GM12878 (cell line): ENCODE data around the gene UGT1A8. TPM values are rescaled to one million over a fixed set of nuclear protein-coding genes. Genes with fewer than 3 reads are reported as not detected.

Source experiments
- ATAC-seq: fragments of 200-7000 bp; cut with Tn5 transposase; 3 replicates; pipeline ENCODE4 v1.9.1; 2020; ENCODE audit warnings: mild to moderate bottlenecking, moderate library complexity
- BruUV-seq: library from RNA; stranded (reverse); fragments of 400-500 nt; replicated peaks from 2 replicates; lab custom pipeline; 2021; lab: Mats Ljungman, UMichigan
- CTCF ChIA-PET: fragments of 300-600 bp; sonication (Branson Sonifier 250); formaldehyde crosslinking; extraction: SDS; loops from one replicate; lab custom pipeline; 2021; ENCODE audit warnings: inconsistent platforms; lab: Yijun Ruan, JAX
- POLR2A ChIA-PET: fragments of 350-600 bp; formaldehyde crosslinking; extraction: SDS; loops from one replicate; lab custom pipeline; 2021; ENCODE audit warnings: inconsistent platforms; lab: Charles Lee
- RAD21 ChIA-PET: fragments of 300-600 bp; sonication (Branson Sonifier 250); formaldehyde crosslinking; loops from one replicate; lab custom pipeline; 2023; ENCODE audit warnings: antibody characterized with exemption; ENCODE audit not compliant: unreplicated experiment; lab: Charles Lee
- SMC1A ChIA-PET: fragments of 300-600 bp; sonication (Branson Sonifier 250); formaldehyde crosslinking; loops from one replicate; lab custom pipeline; 2023; ENCODE audit not compliant: unreplicated experiment, uncharacterized antibody; lab: Charles Lee
- DNase-seq: peaks from one replicate; pipeline ENCODE4 v3.0.0-alpha.2; 2011; ENCODE audit warnings: low read depth, low spot score
- FAIRE-seq: peaks from 3 replicates; lab custom pipeline; 2011; peaks lifted over from hg19 to GRCh38; lab: Jason Lieb, UNC
- H2AFZ ChIP-seq: 2 replicates; pipeline ENCODE4 v1.6.0; 2011; ENCODE audit warnings: low read depth, low read length, control low read depth; ENCODE audit not compliant: control insufficient read depth
- H3K27ac ChIP-seq: 2 replicates; pipeline ENCODE4 v1.5.1; 2011; ENCODE audit warnings: control low read depth; ENCODE audit not compliant: control insufficient read depth, insufficient read depth
- H3K27me3 ChIP-seq, 2 experiments: replicated peaks in 1 of 2; 2 replicates each; pipeline versions ENCODE4 v1.6.0 to v1.6.1; 2011; ENCODE audit warnings: low read length in 1 of 2; ENCODE audit not compliant: control insufficient read depth in 2 of 2, insufficient read depth in 2 of 2
- H3K36me3 ChIP-seq, 2 experiments: 2 replicates each; pipeline ENCODE4 v1.5.1; 2011; ENCODE audit warnings: low read length in 1 of 2; ENCODE audit not compliant: control insufficient read depth in 2 of 2, insufficient read depth in 2 of 2
- H3K4me1 ChIP-seq: 2 replicates; pipeline ENCODE4 v1.6.1; 2011; ENCODE audit warnings: mild to moderate bottlenecking, low read length, moderate library complexity, mixed read lengths; ENCODE audit not compliant: control insufficient read depth, insufficient read depth
- H3K4me2 ChIP-seq: 2 replicates; pipeline ENCODE4 v1.6.0; 2011; ENCODE audit warnings: control low read depth; ENCODE audit not compliant: control insufficient read depth, insufficient read depth
- H3K4me3 ChIP-seq: fragments of 200-600 bp; sonication (generic); 2 replicates; pipeline ENCODE4 v1.5.1; 2016
- H3K79me2 ChIP-seq: 2 replicates; pipeline ENCODE4 v1.6.0; 2011; ENCODE audit warnings: low read length; ENCODE audit not compliant: control insufficient read depth, insufficient read depth
- H3K9ac ChIP-seq: 2 replicates; pipeline ENCODE4 v1.8.0; 2011; ENCODE audit warnings: low read length, control low read depth, mixed read lengths; ENCODE audit not compliant: control insufficient read depth, insufficient read depth
- H3K9me3 ChIP-seq: replicated peaks from 3 replicates; pipeline ENCODE4 v1.5.1; 2011; ENCODE audit warnings: mild to moderate bottlenecking, low read length; ENCODE audit not compliant: control insufficient read depth, insufficient read depth
- H4K20me1 ChIP-seq: 2 replicates; pipeline ENCODE4 v1.6.0; 2011; ENCODE audit not compliant: control insufficient read depth, insufficient read depth
- BHLHE40 ChIP-seq, 2 experiments: fragments of 450-650 bp in 1 of 2; IDR thresholded peaks; 2 replicates each; pipeline ENCODE4 v1.6.1; 2011 to 2017; ENCODE audit warnings: low read depth in 2 of 2, borderline replicate concordance in 1 of 2, improper control_type of control experiment in 1 of 2, low read length in 1 of 2, mild to moderate bottlenecking in 1 of 2
- CBX3 ChIP-seq: fragments of 200-600 bp; sonication (generic); IDR thresholded peaks from 2 replicates; pipeline ENCODE4 v1.6.1; 2016; ENCODE audit warnings: low read depth, borderline replicate concordance
- EP300 ChIP-seq, 2 experiments: fragments of 150-350 bp in 1 of 2; IDR thresholded peaks; 2 replicates each; pipeline ENCODE4 v1.6.1; 2011 to 2012; ENCODE audit warnings: low read depth in 2 of 2, low read length in 2 of 2, borderline replicate concordance in 1 of 2, improper control_type of control experiment in 1 of 2, inconsistent platforms in 1 of 2; ENCODE audit not compliant: control insufficient read depth in 1 of 2
- FOS ChIP-seq: IDR thresholded peaks from 3 replicates; pipeline ENCODE4 v1.6.1; 2011; ENCODE audit warnings: borderline replicate concordance; ENCODE audit not compliant: insufficient read length; ENCODE audit errors: extremely low read depth
- FOXM1 ChIP-seq: IDR thresholded peaks from 2 replicates; pipeline ENCODE4 v1.6.1; 2012; ENCODE audit warnings: low read depth, mild to moderate bottlenecking, inconsistent platforms, low read length, moderate library complexity
- GABPA ChIP-seq: IDR thresholded peaks from 2 replicates; pipeline ENCODE4 v1.6.1; 2014; ENCODE audit warnings: antibody characterized with exemption, low read depth, mild to moderate bottlenecking, inconsistent platforms
- GATAD2B ChIP-seq: fragments of 450-650 bp; conservative IDR thresholded peaks from 2 replicates; pipeline ENCODE4 v1.6.1; 2017; ENCODE audit warnings: low read depth, mild to moderate bottlenecking, moderate library complexity
- HDAC2 ChIP-seq: fragments of 200-600 bp; sonication (generic); IDR thresholded peaks from 2 replicates; pipeline ENCODE4 v1.6.1; 2017
- MTA2 ChIP-seq: fragments of 450-650 bp; IDR thresholded peaks from 2 replicates; pipeline ENCODE4 v1.6.1; 2016; ENCODE audit warnings: low read depth, mild to moderate bottlenecking, moderate library complexity
- NFXL1 ChIP-seq: fragments of 450-650 bp; IDR thresholded peaks from 2 replicates; pipeline ENCODE4 v1.6.1; 2017; ENCODE audit warnings: antibody characterized with exemption, mild to moderate bottlenecking, borderline replicate concordance
- NFYB ChIP-seq: IDR thresholded peaks from 2 replicates; pipeline ENCODE4 v1.6.1; 2011; ENCODE audit warnings: low read depth, mild to moderate bottlenecking, low read length, improper control_type of control experiment, moderate library complexity; ENCODE audit not compliant: insufficient read depth
- POLR2AphosphoS2 ChIP-seq: IDR thresholded peaks from 2 replicates; pipeline ENCODE4 v1.6.1; 2011; ENCODE audit warnings: low read depth, mild to moderate bottlenecking, low read length, improper control_type of control experiment, moderate library complexity
- POU2F2 ChIP-seq: IDR thresholded peaks from 3 replicates; pipeline ENCODE4 v1.6.1; 2011; ENCODE audit warnings: low read depth, mild to moderate bottlenecking, low read length, borderline replicate concordance
- RB1 ChIP-seq: fragments of 450-650 bp; formaldehyde crosslinking; IDR thresholded peaks from 2 replicates; pipeline ENCODE4 v1.6.1; 2017; ENCODE audit warnings: mild to moderate bottlenecking, borderline replicate concordance
- RELA ChIP-seq: fragments of 450-650 bp; IDR thresholded peaks from 2 replicates; pipeline ENCODE4 v1.8.0; 2014; ENCODE audit warnings: borderline replicate concordance; ENCODE audit not compliant: partially characterized antibody
- STAT1 ChIP-seq: fragments of 450-650 bp; conservative IDR thresholded peaks from 2 replicates; pipeline ENCODE4 v1.6.1; 2014; ENCODE audit warnings: antibody characterized with exemption, mild to moderate bottlenecking
- ZBED1 ChIP-seq: IDR thresholded peaks from 2 replicates; pipeline ENCODE4 v1.6.1; 2016; ENCODE audit warnings: borderline replicate concordance
- ZNF622 ChIP-seq: fragments of 450-650 bp; IDR thresholded peaks from 2 replicates; pipeline ENCODE4 v1.6.1; 2017; ENCODE audit warnings: mild to moderate bottlenecking, inconsistent platforms
- WGBS: methylation state at CpG from one replicate; pipeline ENCODE4 v1.1.6; 2016; ENCODE audit warnings: low lambda C conversion rate; ENCODE audit not compliant: insufficient replicate concordance, insufficient coverage; ENCODE audit errors: missing lambda C conversion rate; 5-methylcytosine and 5-hydroxymethylcytosine counted together
- in situ Hi-C: fragments of 300-500 bp; cut with MboI; formaldehyde crosslinking; loops from 9 replicates; pipeline ENCODE4 v1.14.3; 2018; ENCODE audit warnings: mixed read lengths
- intact Hi-C: fragments of 100-400 bp; cut with micrococcal nuclease; formaldehyde crosslinking; loops from one replicate; pipeline ENCODE4 v1.14.2; 2022; ENCODE audit not compliant: unreplicated experiment
- polyA plus RNA-seq, 11 experiments: library from polyadenylated mRNA; depleted of rRNA in 4 of 11; unstranded in 6 of 11; stranded (reverse) in 5 of 11; fragments of >200 nt; fragmentation: Nextera tagmentation in 4 of 11; fragmentation: Illumina TruSeq in 1 of 11; extraction: Ambion mirVana in 4 of 11; extraction: Trizol in 1 of 11; gene quantifications; 1 replicate in 1 of 11; 2 replicates in 10 of 11; pipeline versions ENCODE4 v1.2.1 to v1.2.3, GENCODE V29; 2011 to 2016; ENCODE audit warnings: inconsistent platforms in 2 of 11, missing spikeins in 2 of 11, low read depth in 1 of 11
- total RNA-seq, 4 experiments: library from RNA; depleted of rRNA in 3 of 4; stranded (reverse); fragments of >200 nt in 3 of 4; fragmentation: Illumina TruSeq in 1 of 4; extraction: Trizol in 1 of 4; gene quantifications; 2 replicates each; pipeline versions ENCODE4 v1.2.1 to v1.2.3, GENCODE V29; 2013 to 2021

The UGT1A8 gene
- total and polyA plus RNA-seq, 10 of the 15 experiments (the other 5 are each of a cell fraction or from before 2014, with no cell fraction given), result not detected

GRCh38 chr2:233821709-233822100 is 204.3 kb downstream of the UGT1A8 start (continued):
- no peak for TF ChIP-seq ZNF622

- Histone ChIP-seq H3K4me1 (no peaks in the 10 kb centered on the region), H3K27me3 (no peaks in the 10 kb centered on the region; a peak in 3 of 4 replicates), H3K9me3 (no peaks in the 10 kb centered on the region), H3K4me2 (no peak overlapping the region), H3K79me2 (no peaks in the 10 kb centered on the region), H3K4me3 (no peak overlapping the region), H2AFZ (no peak overlapping the region), H3K9ac (no peak overlapping the region), H4K20me1 (no peaks in the 10 kb centered on the region), H3K36me3 (no peaks in the 10 kb centered on the region), H3K27ac (no peak overlapping the region)
- ATAC-seq (no peak), FAIRE-seq (no peak), DNase-seq (no peak)
- intact Hi-C loops, result no loop called here
- ChIA-PET SMC1A (no interaction called here), RAD21 (no interaction called here), POLR2A (no interaction called here), CTCF (no interaction called here)
- TF ChIP-seq FOS (no peak), POU2F2 (no peak), NFYB (no peak), ZBED1 (no peak), NFXL1 (no peak), STAT1 (no peak), HDAC2 (no peak), RELA (no peak), FOXM1 (no peak), BHLHE40 (IDR thresholded peaks at IDR 0.05; ENCODE audit: borderline replicate concordance in 1 of 2, low read depth in 2 of 2, low read length in 1 of 2) (no peak), GATAD2B (no peak), GABPA (no peak), MTA2 (no peak), RB1 (no peak), CBX3 (no peak), POLR2AphosphoS2 (no peak), EP300 (IDR thresholded peaks at IDR 0.05; ENCODE audit: borderline replicate concordance in 1 of 2, control insufficient read depth in 1 of 2, low read depth in 2 of 2, low read length in 2 of 2) (no peak)
- in situ Hi-C loops, result no loop called here
- BruUV-seq, result no TSS peak
- 60% methylated on average over 21 of the region's 21 CpGs for WGBS
These were observed 204.8 kb downstream of the UGT1A8 start for GRCh38 chr2:233822101-233822771.
